ENCODE measurements around the gene ATP5PO.
"Not testable (repeated sequence)": the region's sequence is repeated elsewhere in the genome, so short reads cannot be mapped to it uniquely, and the experiment has no call there.

Gene ATP5PO

DNA sequence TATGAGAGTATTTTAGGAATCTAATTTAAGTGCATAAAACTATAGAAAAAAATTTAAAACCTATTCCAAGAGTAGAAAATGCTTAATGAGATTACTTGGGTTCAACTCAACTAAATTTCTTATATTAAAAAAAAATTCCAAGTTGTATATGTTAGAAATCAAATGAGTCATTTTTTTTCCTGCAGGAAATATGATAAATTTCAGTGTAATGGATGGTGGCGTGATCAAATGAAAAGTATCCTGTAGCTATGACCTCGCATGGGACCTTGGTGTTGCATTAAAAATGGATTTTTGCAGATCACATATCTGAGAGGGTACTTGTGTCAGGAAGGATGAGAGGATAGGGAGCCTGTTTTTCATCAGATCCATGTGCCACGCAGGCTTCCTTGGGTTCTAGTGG is 17.9 kb downstream of the ATP5PO start:
- DNase-seq: no peak

GRCh38 chr21:33897098-33897497 is 18.5 kb downstream of the ATP5PO start:
- DNase-seq: no peak

GRCh38 chr21:33896691-33897090 is 18.9 kb downstream of the ATP5PO start:
- no peak for DNase-seq

GRCh38 chr21:33895356-33895755 is 20.2 kb downstream of the ATP5PO start:
- DNase-seq: no peak

- DNase-seq: peak; percentile 75
Measured at GRCh38 chr21:33894736-33895288, 20.8 kb downstream of the ATP5PO start.

DNA sequence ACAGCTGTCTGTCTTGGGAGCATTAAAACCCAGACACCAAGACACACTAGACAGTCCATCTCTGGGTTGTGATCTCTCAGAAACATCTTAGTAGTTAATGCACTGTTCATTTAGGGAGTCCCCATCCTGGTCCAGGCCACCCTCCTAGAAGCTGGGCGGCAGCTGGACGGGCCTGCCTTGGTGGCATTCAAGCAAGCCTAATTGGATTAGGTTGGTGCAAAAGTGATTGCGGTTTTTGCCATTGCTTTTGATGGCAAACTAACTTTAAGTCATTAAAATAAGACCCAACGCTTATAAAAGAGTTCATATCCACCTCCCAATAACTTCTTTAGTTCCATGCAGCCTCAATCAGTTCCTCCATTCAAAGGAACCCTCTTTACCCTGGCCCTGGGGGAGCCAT is 21.7 kb downstream of the ATP5PO start:
- no peak for DNase-seq

GRCh38 chr21:33892853-33893252 is 22.8 kb downstream of the ATP5PO start:
- no peak for DNase-seq

DNA sequence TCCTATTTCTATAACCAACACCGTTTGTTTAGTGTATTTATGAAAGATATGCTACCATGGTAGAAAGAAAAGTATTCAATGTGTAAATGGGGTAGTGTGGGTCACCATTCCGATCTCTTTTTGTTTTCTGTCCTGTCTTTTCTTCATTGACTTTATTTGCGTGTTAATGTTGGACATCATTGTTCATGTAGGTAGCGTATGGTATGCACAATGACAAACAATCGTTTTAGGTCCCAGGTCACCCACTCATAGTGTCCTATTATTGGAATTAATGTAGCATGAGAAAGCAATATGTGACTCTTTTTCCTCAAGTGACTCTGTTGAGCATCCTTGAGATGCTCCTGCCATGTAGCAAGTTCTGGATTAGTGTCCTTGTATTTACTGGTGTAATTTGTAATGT is 25.4 kb downstream of the ATP5PO start:
- DNase-seq: no peak

GRCh38 chr21:33886321-33886720 is 29.3 kb downstream of the ATP5PO start:
- no peak for DNase-seq

DNA sequence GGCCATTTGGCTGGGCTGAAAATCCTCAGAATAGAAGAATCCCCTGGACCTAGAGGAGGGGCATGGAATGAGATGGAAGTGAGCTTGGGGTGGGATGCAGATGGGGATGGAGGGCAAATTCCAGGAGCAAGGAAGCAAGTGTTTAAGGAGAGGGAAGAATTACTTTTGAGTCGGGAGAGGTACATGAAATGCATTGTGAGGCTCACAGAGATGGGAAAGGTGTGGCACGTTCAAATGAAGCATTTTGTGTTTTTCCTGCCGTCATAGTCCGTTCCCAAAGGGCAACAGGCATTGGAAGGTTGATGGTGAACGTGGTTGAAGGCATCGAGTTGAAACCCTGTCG is 30.5 kb downstream of the ATP5PO start:
- DNase-seq: no peak

DNA sequence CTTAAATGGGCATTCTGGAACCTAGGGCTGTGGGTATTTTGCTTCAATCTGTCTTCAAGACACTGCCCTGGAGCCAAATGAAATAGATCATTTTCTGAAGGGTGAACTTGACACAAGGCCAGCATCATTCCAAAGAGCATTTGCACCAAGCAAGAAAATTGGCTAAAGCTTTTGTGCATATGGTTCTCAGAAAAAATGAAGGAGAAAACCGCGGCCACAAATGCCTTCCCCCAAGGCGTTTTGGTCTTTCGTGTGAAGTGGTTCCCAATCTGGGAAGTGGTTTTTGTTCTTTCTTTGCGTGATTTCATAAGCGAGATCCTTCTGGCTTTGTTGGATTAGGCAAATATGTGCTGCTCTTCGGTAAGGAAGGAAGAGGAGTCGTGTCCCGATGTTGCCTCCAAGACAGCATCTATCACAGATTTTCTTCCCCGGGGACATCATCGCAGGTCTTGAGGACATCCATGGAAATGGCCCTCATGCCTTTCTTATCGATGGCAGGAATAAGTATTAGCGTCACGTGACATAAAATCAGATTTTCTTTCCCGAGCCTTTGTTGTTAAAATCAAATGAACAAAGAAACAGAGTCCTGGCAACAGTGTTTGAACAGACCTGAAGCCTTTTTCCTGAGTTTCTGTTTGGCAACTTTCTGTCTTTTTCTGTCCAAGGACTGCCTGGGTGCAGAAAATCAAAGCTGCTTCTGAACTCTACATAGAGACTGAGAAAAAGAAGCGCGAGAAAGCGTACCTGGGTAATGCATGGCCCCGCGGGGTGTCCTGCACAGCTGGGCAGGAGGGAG is 31.0 kb downstream of the ATP5PO start:
- no peak for DNase-seq

- no peak for DNase-seq
Measured at GRCh38 chr21:33883118-33883517, 32.5 kb downstream of the ATP5PO start.

DNA sequence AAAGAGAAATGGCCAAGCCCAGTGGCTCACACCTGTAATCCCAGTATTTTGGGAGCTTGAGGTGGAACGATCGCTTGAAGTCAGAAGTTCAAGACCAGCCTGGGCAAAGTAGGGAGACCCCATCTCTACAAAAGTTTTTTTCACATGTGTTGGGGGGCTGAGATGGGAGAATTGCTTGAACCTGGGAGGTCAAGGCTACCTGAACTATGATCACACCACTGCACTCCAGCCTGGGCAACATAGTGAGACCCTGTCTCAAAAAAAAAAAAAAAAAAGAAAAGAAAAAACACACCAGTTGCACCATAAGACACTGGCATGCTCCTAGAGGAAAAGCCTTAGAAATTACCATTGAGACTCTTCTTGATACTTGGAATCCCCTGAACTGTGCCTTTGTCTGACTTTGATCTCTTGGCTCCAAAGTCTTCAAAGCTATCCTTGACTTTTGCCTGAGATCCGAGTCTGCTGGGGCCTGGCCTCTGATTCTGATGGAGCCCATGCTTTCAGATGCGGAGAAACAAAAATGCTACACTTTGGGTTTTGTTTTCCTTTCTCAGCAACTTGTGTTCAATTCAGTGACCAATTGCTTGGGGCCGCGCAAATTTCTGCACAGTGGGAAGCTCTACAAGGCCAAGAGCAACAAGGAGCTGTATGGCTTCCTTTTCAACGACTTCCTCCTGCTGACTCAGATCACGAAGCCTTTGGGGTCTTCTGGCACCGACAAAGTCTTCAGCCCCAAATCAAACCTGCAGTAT is 33.7 kb downstream of the ATP5PO start:
- DNase-seq: no peak

- no peak for DNase-seq
Measured at GRCh38 chr21:33880626-33881025, 35.0 kb downstream of the ATP5PO start.

- DNase-seq: no peak
Measured at GRCh38 chr21:33878824-33879223, 36.8 kb downstream of the ATP5PO start.

- DNase-seq: no peak
Measured at GRCh38 chr21:33875026-33875695, 40.4 kb downstream of the ATP5PO start.

DNA sequence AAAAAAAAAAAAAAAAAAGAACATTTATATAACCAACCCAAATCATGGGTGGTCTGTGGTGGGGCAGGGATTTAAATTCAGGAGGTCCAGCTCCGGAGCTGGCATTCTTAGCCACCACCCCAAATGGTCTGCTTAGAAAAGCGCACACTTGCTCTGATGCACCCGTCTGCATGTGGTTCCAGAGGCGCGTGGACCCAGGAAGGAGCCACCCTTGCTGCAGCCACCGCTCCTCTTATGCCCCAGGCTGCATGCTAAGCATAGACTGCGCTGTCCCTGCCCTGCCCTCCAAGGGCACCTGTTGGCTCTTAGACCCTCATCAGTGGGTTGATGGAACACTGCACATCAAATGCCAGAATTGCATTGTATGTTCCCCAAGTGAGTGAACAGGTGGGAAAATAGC is 41.4 kb downstream of the ATP5PO start:
- DNase-seq: no peak

DNA sequence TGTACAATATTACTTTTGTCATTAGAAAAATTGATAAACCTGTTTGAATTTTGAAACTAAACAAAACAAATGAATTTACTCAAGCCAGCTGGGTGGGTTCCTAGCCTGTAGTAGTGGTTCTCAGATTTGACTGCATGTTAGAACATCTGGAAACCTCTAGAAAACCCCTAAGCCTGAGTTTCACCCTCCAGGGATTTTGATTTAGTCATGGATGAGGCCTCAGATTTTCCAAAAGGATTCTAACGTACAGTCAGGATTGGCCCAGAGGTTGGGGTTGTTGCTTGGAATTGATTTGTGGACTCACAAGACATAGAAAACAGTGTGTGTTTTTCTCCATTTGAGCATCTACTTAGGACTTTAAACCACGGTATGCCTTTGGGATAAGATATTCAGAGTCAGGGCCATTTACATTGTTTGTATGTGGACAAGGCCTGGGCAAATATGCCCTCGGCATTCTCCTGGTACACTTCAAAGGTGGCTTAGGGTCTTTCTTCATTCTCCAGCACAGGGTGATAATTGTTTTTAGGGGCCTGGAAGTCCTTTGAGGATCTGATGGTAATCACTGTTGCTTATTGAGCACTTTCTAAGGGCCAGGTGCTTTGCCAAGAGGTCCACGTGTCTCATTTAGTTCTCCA is 42.6 kb downstream of the ATP5PO start:
- DNase-seq: no peak

DNA sequence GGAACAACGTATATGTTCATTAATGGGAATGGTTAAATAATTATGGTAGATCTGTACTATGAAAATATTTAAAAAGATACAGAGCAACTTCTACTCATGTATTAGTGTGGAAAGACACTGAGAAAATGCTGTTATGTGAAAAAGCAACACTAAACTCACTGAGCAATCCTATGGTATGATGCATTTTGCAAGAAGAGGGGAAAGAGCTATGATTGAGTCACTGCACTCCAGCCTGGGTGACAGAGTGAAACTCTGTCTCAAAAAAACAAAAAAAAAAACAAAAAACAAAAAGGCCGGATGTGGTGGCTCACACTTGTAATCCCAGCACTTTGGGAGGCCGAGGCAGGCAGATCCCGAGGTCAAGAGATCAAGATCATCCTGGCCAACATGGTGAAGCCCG is 44.4 kb downstream of the ATP5PO start:
- no peak for DNase-seq

DNA sequence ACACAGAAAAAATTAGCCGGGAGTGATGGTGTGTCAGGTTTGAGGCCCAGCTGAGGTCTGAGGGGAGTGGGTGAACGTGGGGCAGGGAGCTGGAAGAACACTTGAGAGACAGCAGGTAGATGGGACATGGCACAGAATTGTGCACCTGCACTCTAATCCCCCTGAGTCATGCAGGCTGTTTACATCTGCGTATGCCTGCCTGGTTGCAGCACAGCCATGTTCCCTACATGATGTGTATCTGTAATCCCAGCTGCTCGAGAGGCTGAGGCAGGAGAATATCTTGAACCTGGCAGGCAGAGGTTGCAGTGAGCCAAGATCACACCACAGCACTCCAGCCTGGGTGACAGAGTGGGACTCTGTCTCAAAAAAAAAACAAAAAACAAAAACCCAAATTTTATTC is 44.8 kb downstream of the ATP5PO start:
- no peak for DNase-seq

- DNase-seq: no peak
Measured at GRCh38 chr21:33869873-33870272, 45.7 kb downstream of the ATP5PO start.

GRCh38 chr21:33867868-33868267 is 47.7 kb downstream of the ATP5PO start:
- DNase-seq: not testable (repeated sequence)

DNA sequence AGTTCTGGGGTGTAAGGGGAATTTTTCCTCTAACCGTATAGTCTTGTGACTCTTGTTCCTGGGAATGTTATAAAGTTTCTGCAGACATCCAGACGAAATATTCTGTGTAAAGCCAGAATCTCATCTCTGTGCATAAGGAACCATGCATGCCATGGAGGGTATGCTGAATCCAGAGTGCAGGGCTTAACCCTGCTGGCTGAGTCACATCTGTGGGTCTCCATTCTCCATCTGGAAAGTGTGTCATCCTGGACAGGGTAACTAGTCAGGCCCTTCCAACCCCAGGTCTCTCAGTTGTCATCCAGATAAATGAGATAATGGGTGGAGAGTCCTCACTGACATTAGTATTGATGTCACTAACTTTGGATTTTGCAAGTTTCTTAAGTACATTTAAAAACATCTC is 48.8 kb downstream of the ATP5PO start:
- DNase-seq: no peak

All from suppressor macrophage treated with lipopolysaccharide for 4 hours (primary cell).